OCI-LY7 (cell line): Measurements from ENCODE around the gene GPR139. TPM values are rescaled to one million over a fixed set of nuclear protein-coding genes. Genes with fewer than 3 reads are reported as not detected.

Experiments
- BruUV-seq: library from RNA; stranded (reverse); fragments of 400-500 nt; replicated peaks from 2 replicates; lab custom pipeline; 2021; lab: Mats Ljungman, UMichigan
- CTCF ChIA-PET: fragments of 300-600 bp; sonication (Branson Sonifier 250); formaldehyde crosslinking; loops from one replicate; lab custom pipeline; 2022; ENCODE audit warnings: antibody characterized with exemption; ENCODE audit not compliant: unreplicated experiment; lab: Charles Lee
- POLR2A ChIA-PET: fragments of 300-600 bp; sonication (Branson Sonifier 250); formaldehyde crosslinking; loops from one replicate; lab custom pipeline; 2022; ENCODE audit warnings: antibody characterized with exemption; lab: Charles Lee
- DNase-seq: peaks from one replicate; pipeline ENCODE4 v3.0.0-alpha.2; 2015; ENCODE audit warnings: low spot score
- H2AFZ ChIP-seq: fragments of 200-600 bp; sonication (generic), shearing (Covaris generic); 2 replicates; pipeline ENCODE4 v1.6.1; 2014; ENCODE audit warnings: mild to moderate bottlenecking, antibody characterized with exemption, low read length, moderate library complexity
- H3K27ac ChIP-seq: fragments of 200-600 bp; sonication (generic); 2 replicates; pipeline ENCODE4 v1.5.1; 2014; ENCODE audit warnings: mixed run types, low read depth, mild to moderate bottlenecking, moderate library complexity, low read length, inconsistent platforms; ENCODE audit not compliant: poor library complexity, severe bottlenecking
- H3K36me3 ChIP-seq: fragments of 200-600 bp; sonication (generic); 2 replicates; pipeline ENCODE4 v1.6.1; 2014; ENCODE audit warnings: mild to moderate bottlenecking, antibody characterized with exemption, low read length, moderate library complexity, mixed read lengths; ENCODE audit not compliant: insufficient read depth
- H3K4me1 ChIP-seq: fragments of 200-600 bp; sonication (generic); 2 replicates; pipeline ENCODE4 v1.5.1; 2014; ENCODE audit warnings: mild to moderate bottlenecking, low read length; ENCODE audit not compliant: insufficient read depth, poor library complexity, severe bottlenecking
- H3K4me2 ChIP-seq: fragments of 200-600 bp; sonication (generic); 2 replicates; pipeline ENCODE4 v1.6.1; 2014; ENCODE audit warnings: mild to moderate bottlenecking, low read length
- H3K4me3 ChIP-seq: fragments of 200-600 bp; sonication (generic); 2 replicates; pipeline ENCODE4 v1.5.1; 2014; ENCODE audit warnings: mild to moderate bottlenecking, low read depth, low read length; ENCODE audit not compliant: poor library complexity, severe bottlenecking
- H3K79me2 ChIP-seq: fragments of 200-600 bp; sonication (generic); 2 replicates; pipeline ENCODE4 v1.6.1; 2016; ENCODE audit warnings: low read depth, mild to moderate bottlenecking, low read length, moderate library complexity, mixed read lengths; ENCODE audit not compliant: insufficient read depth
- H3K9me2 ChIP-seq: fragments of 200-600 bp; sonication (generic); 2 replicates; pipeline ENCODE4 v1.6.1; 2016; ENCODE audit warnings: mild to moderate bottlenecking, low read length, mixed read lengths; ENCODE audit not compliant: insufficient read depth
- H3K9me3 ChIP-seq: fragments of 200-600 bp; sonication (generic); 2 replicates; pipeline ENCODE4 v1.6.1; 2014; ENCODE audit warnings: mild to moderate bottlenecking, mixed run types, low read length, mixed read lengths
- H4K20me1 ChIP-seq: fragments of 200-600 bp; sonication (generic); 2 replicates; pipeline ENCODE4 v1.6.1; 2014; ENCODE audit warnings: mild to moderate bottlenecking, antibody characterized with exemption, low read length, moderate library complexity, mixed read lengths; ENCODE audit not compliant: insufficient read depth
- CTCF ChIP-seq: fragments of 200-600 bp; sonication (generic); conservative IDR thresholded peaks from 2 replicates; pipeline ENCODE4 v1.5.1; 2014; ENCODE audit warnings: mild to moderate bottlenecking, antibody characterized with exemption, low read length, moderate library complexity, mixed read lengths
- EZH2phosphoT487 ChIP-seq: fragments of 200-600 bp; sonication (generic); IDR thresholded peaks from 2 replicates; pipeline ENCODE4 v1.6.1; 2018; ENCODE audit warnings: low read depth, borderline replicate concordance, mild to moderate bottlenecking, mixed run types, antibody characterized with exemption, low read length, moderate library complexity, mixed read lengths
- intact Hi-C: fragments of 100-400 bp; cut with micrococcal nuclease; formaldehyde crosslinking; loops from one replicate; pipeline ENCODE4 v1.10.0; 2022; ENCODE audit not compliant: unreplicated experiment
- total RNA-seq, 2 experiments: library from RNA; depleted of rRNA in 1 of 2; stranded (reverse); fragments of >200 nt in 1 of 2; shearing (Covaris generic) in 1 of 2; gene quantifications; 2 replicates each; pipeline ENCODE4 v1.2.3, GENCODE V29; 2014 to 2022

GPR139 gene
- total RNA-seq, 2 experiments from 2014 or later: not detected

GRCh38 chr16:20056436-20056835 lies 17.3 kb downstream of the GPR139 start:
- H3K4me1 ChIP-seq: no peaks in the 10 kb centered on the region
- BruUV-seq: no TSS peak
- TF ChIP-seq CTCF (no peak), EZH2phosphoT487 (no peak)
- POLR2A ChIA-PET: interaction anchor here (1.3 kb wide), 1 partner anchor 15 kb away, joined by 4 read pairs; no protein-coding TSS in a partner anchor
- intact Hi-C loops: no loop called here
- H3K27ac ChIP-seq: no peak overlapping the region
- no peaks in the 10 kb centered on the region for H4K20me1 ChIP-seq
- H3K9me3 ChIP-seq: no peaks in the 10 kb centered on the region
- CTCF ChIA-PET: no interaction called here
- H3K36me3 ChIP-seq: no peaks in the 10 kb centered on the region
- H3K9me2 ChIP-seq: no peaks in the 10 kb centered on the region
- no peaks in the 10 kb centered on the region for H3K79me2 ChIP-seq
- DNase-seq: no peak
- no peak overlapping the region for H3K4me2 ChIP-seq
- H2AFZ ChIP-seq: no peak overlapping the region
- H3K4me3 ChIP-seq: no peak overlapping the region

DNA sequence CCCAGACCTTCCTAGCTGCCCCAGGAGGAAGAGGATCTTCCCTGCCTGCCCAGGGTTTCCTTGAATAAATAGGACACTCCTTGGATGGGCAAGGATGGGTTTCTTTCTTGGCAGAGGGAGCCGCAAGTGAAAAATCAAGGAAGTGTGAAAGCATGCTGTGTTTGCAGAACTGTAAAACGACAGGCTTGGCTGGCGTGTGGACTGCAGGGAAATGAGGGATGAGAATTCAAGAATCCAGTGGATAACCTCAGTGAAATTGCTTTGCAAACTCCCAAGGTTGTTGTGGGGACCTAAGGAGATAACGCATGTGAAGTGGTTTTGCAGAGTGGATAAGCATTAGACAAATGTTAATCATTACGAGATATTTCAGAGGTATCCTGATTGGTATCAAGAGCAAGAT lies 20.4 kb downstream of the GPR139 start:
- TF ChIP-seq EZH2phosphoT487 (no peak), CTCF (no peak)
- no peak overlapping the region for H3K4me2 ChIP-seq
- no peaks in the 10 kb centered on the region for H3K9me2 ChIP-seq
- H3K79me2 ChIP-seq: no peaks in the 10 kb centered on the region
- no peaks in the 10 kb centered on the region for H3K4me1 ChIP-seq
- no peaks in the 10 kb centered on the region for H4K20me1 ChIP-seq
- no peak overlapping the region for H2AFZ ChIP-seq
- H3K36me3 ChIP-seq: no peaks in the 10 kb centered on the region
- POLR2A ChIA-PET: no interaction called here
- no peak overlapping the region for H3K27ac ChIP-seq
- no peaks in the 10 kb centered on the region for H3K9me3 ChIP-seq
- CTCF ChIA-PET: no interaction called here
- no peak for DNase-seq
- no TSS peak for BruUV-seq
- intact Hi-C loops: no loop called here
- no peak overlapping the region for H3K4me3 ChIP-seq

- TF ChIP-seq EZH2phosphoT487 (no peak), CTCF (no peak)
- no TSS peak for BruUV-seq
- Histone ChIP-seq H3K36me3 (no peaks in the 10 kb centered on the region), H2AFZ (no peak overlapping the region), H3K9me3 (no peaks in the 10 kb centered on the region), H3K27ac (no peak overlapping the region), H3K9me2 (no peaks in the 10 kb centered on the region), H3K4me1 (no peaks in the 10 kb centered on the region), H3K4me2 (no peak overlapping the region), H3K4me3 (no peak overlapping the region), H4K20me1 (no peaks in the 10 kb centered on the region), H3K79me2 (no peaks in the 10 kb centered on the region)
- CTCF ChIA-PET: no interaction called here
- POLR2A ChIA-PET: no interaction called here
- intact Hi-C loops: no loop called here
- DNase-seq: no peak
These were observed 22.1 kb downstream of the GPR139 start for GRCh38 chr16:20051611-20052010.
